H9 (cell line): ENCODE measurements around the gene CD2. TPM values are rescaled to one million over a fixed set of nuclear protein-coding genes. Genes with fewer than 3 reads are reported as not detected.

Experiments
- DNase-seq: peaks from one replicate; pipeline ENCODE4 v3.0.0-alpha.2; 2017
- H2AFZ ChIP-seq: one replicate; pipeline ENCODE4 v1.6.1; 2013; ENCODE audit warnings: mild to moderate bottlenecking, low read length, control low read depth, moderate library complexity
- H2AK5ac ChIP-seq: 2 replicates; pipeline ENCODE4 v1.6.1; 2013; ENCODE audit warnings: low read length, control low read depth, mixed read lengths; ENCODE audit not compliant: insufficient read length
- H2BK120ac ChIP-seq: one replicate; pipeline ENCODE4 v1.6.1; 2013; ENCODE audit warnings: low read depth, mild to moderate bottlenecking, low read length, control low read depth, inconsistent platforms; ENCODE audit not compliant: poor library complexity, severe bottlenecking
- H2BK12ac ChIP-seq: 2 replicates; pipeline ENCODE4 v1.6.1; 2013; ENCODE audit warnings: low read length, control low read depth, mixed read lengths, low read depth; ENCODE audit not compliant: insufficient read length
- H2BK15ac ChIP-seq: 2 replicates; pipeline ENCODE4 v1.6.1; 2013; ENCODE audit warnings: low read depth, low read length, control low read depth
- H2BK20ac ChIP-seq: one replicate; pipeline ENCODE4 v1.6.1; 2013; ENCODE audit warnings: low read depth, mild to moderate bottlenecking, low read length, control low read depth, inconsistent platforms; ENCODE audit not compliant: poor library complexity, severe bottlenecking
- H2BK5ac ChIP-seq: 2 replicates; pipeline ENCODE4 v1.6.1; 2013; ENCODE audit warnings: low read length, control low read depth, mixed read lengths; ENCODE audit not compliant: insufficient read length
- H3K14ac ChIP-seq: 2 replicates; pipeline ENCODE4 v1.6.1; 2013; ENCODE audit warnings: low read length, control low read depth; ENCODE audit not compliant: insufficient read depth
- H3K18ac ChIP-seq: 2 replicates; pipeline ENCODE4 v1.6.1; 2013; ENCODE audit warnings: low read depth, mild to moderate bottlenecking, mixed read lengths, low read length, control low read depth; ENCODE audit not compliant: insufficient read length
- H3K23ac ChIP-seq: 2 replicates; pipeline ENCODE4 v1.6.1; 2013; ENCODE audit warnings: low read length, control low read depth, mixed read lengths, low read depth; ENCODE audit not compliant: insufficient read length
- H3K23me2 ChIP-seq: 2 replicates; pipeline ENCODE4 v1.6.1; 2013; ENCODE audit warnings: low read depth, mild to moderate bottlenecking, mixed read lengths, low read length, control low read depth; ENCODE audit not compliant: insufficient read length, poor library complexity, severe bottlenecking
- H3K27ac ChIP-seq: 2 replicates; pipeline ENCODE4 v1.5.1; 2013; ENCODE audit warnings: low read length, control low read depth, mixed read lengths, low read depth; ENCODE audit not compliant: insufficient read length
- H3K27me3 ChIP-seq: 2 replicates; pipeline ENCODE4 v1.6.1; 2013; ENCODE audit warnings: low read length, control low read depth, inconsistent platforms; ENCODE audit not compliant: insufficient read depth
- H3K4ac ChIP-seq: 2 replicates; pipeline ENCODE4 v1.6.1; 2013; ENCODE audit warnings: low read depth, mild to moderate bottlenecking, control low read depth, inconsistent platforms, low read length, moderate library complexity
- H3K4me1 ChIP-seq: 2 replicates; pipeline ENCODE4 v1.6.1; 2013; ENCODE audit warnings: low read length, control low read depth, inconsistent platforms; ENCODE audit not compliant: insufficient read depth
- H3K4me2 ChIP-seq: 2 replicates; pipeline ENCODE4 v1.6.1; 2013; ENCODE audit warnings: low read length, control low read depth, mixed read lengths; ENCODE audit not compliant: insufficient read length, insufficient read depth
- H3K56ac ChIP-seq: 2 replicates; pipeline ENCODE4 v1.6.1; 2013; ENCODE audit warnings: low read depth, mild to moderate bottlenecking, mixed read lengths, low read length, control low read depth; ENCODE audit not compliant: insufficient read length
- H3K79me1 ChIP-seq: 2 replicates; pipeline ENCODE4 v1.6.1; 2013; ENCODE audit warnings: low read depth, mild to moderate bottlenecking, moderate library complexity, low read length, control low read depth, inconsistent platforms; ENCODE audit not compliant: insufficient read depth, poor library complexity, severe bottlenecking
- H3K79me2 ChIP-seq: 2 replicates; pipeline ENCODE4 v1.6.1; 2013; ENCODE audit warnings: low read length, control low read depth, inconsistent platforms; ENCODE audit not compliant: insufficient read depth
- H3K9ac ChIP-seq: 2 replicates; pipeline ENCODE4 v1.6.1; 2013; ENCODE audit warnings: low read length, control low read depth, mixed read lengths; ENCODE audit not compliant: insufficient read length; ENCODE audit errors: extremely low read depth
- H3K9me3 ChIP-seq: one replicate; pipeline ENCODE4 v1.6.1; 2013; ENCODE audit warnings: low read depth, low read length, inconsistent platforms; ENCODE audit not compliant: control insufficient read depth
- H3T11ph ChIP-seq: one replicate; pipeline ENCODE4 v1.6.1; 2013; ENCODE audit warnings: mild to moderate bottlenecking, low read length, control low read depth, inconsistent platforms
- H4K20me1 ChIP-seq: one replicate; pipeline ENCODE4 v1.6.1; 2013; ENCODE audit not compliant: control insufficient read depth, insufficient read length, insufficient read depth
- H4K5ac ChIP-seq: 2 replicates; pipeline ENCODE4 v1.6.1; 2013; ENCODE audit warnings: low read depth, mild to moderate bottlenecking, mixed read lengths, low read length, control low read depth; ENCODE audit not compliant: insufficient read length
- H4K8ac ChIP-seq: replicated peaks from 2 replicates; pipeline ENCODE4 v1.6.1; 2013; ENCODE audit warnings: low read length, control low read depth, mixed read lengths, low read depth; ENCODE audit not compliant: insufficient read length
- H4K91ac ChIP-seq: 2 replicates; pipeline ENCODE4 v1.6.1; 2013; ENCODE audit warnings: low read depth, mild to moderate bottlenecking, moderate library complexity, mixed read lengths, low read length, control low read depth; ENCODE audit not compliant: insufficient read length
- H3K27ac Mint-ChIP-seq, 3 experiments: 2 replicates in 2 of 3; 3 replicates in 1 of 3; pipeline ENCODE4 v1.8.0; 2020 to 2021; ENCODE audit warnings: mixed read lengths in 3 of 3, mild to moderate bottlenecking in 1 of 3, moderate library complexity in 1 of 3
- H3K27me3 Mint-ChIP-seq: 2 replicates; pipeline ENCODE4 v1.8.0; 2021; ENCODE audit warnings: low read depth, mild to moderate bottlenecking, moderate library complexity, mixed read lengths
- H3K36me3 Mint-ChIP-seq, 3 experiments: 2 replicates in 2 of 3; 3 replicates in 1 of 3; pipeline ENCODE4 v1.8.0; 2020 to 2021; ENCODE audit warnings: low read depth in 3 of 3, mixed read lengths in 3 of 3; ENCODE audit not compliant: insufficient read depth in 1 of 3
- H3K4me1 Mint-ChIP-seq, 2 experiments: 2 replicates each; pipeline ENCODE4 v1.8.0; 2020; ENCODE audit warnings: mixed read lengths in 2 of 2
- H3K4me3 Mint-ChIP-seq, 2 experiments: 2 replicates in 1 of 2; 3 replicates in 1 of 2; pipeline ENCODE4 v1.8.0; 2020 to 2021; ENCODE audit warnings: mild to moderate bottlenecking in 2 of 2, mixed read lengths in 2 of 2, moderate library complexity in 1 of 2
- H3K9me3 Mint-ChIP-seq, 2 experiments: 2 replicates in 1 of 2; 3 replicates in 1 of 2; pipeline ENCODE4 v1.8.0; 2020; ENCODE audit warnings: mild to moderate bottlenecking in 2 of 2, mixed read lengths in 2 of 2, moderate library complexity in 1 of 2
- CTCF ChIP-seq: fragments of 200-600 bp; sonication (generic); conservative IDR thresholded peaks from 3 replicates; pipeline ENCODE4 v1.8.0; 2021; ENCODE audit warnings: antibody characterized with exemption, mild to moderate bottlenecking
- WGBS: extraction: QIAGEN DNeasy Blood & Tissue Kit; methylation state at CpG from one replicate; pipeline ENCODE4 v1.1.7; 2013; ENCODE audit warnings: missing lambda C conversion rate, low lambda C conversion rate, mixed read lengths; ENCODE audit not compliant: insufficient read length; ENCODE audit errors: extremely low coverage; 5-methylcytosine and 5-hydroxymethylcytosine counted together
- total RNA-seq: library from RNA; stranded (reverse); gene quantifications from 2 replicates; pipeline ENCODE4 v1.2.1, GENCODE V29; 2021

CD2 gene
- total RNA-seq, 1 experiment from 2014 or later, result not detected

- Histone ChIP-seq H2BK15ac (no peak overlapping the region), H4K91ac (no peak overlapping the region), H3K56ac (no peak overlapping the region), H4K8ac (no peak overlapping the region), H3K4me1 (no peaks in the 10 kb centered on the region), H4K5ac (no peak overlapping the region), H2BK120ac (no peak overlapping the region), H2AK5ac (no peak overlapping the region), H2BK20ac (no peak overlapping the region), H2AFZ (no peak overlapping the region), H2BK5ac (no peak overlapping the region), H3K27ac (no peak overlapping the region), H3K27me3 (no peaks in the 10 kb centered on the region), H3T11ph (no peak overlapping the region), H3K18ac (no peak overlapping the region), H3K79me1 (no peaks in the 10 kb centered on the region), H4K20me1 (no peaks in the 10 kb centered on the region), H3K23ac (no peak overlapping the region), H3K4ac (no peak overlapping the region), H3K4me2 (no peak overlapping the region), H3K79me2 (no peaks in the 10 kb centered on the region), H3K9me3 (no peaks in the 10 kb centered on the region), H2BK12ac (no peak overlapping the region), H3K9ac (no peak overlapping the region), H3K14ac (no peak overlapping the region), H3K23me2 (no peaks in the 10 kb centered on the region)
- H3K4me1 Mint-ChIP-seq, result no peaks in the 10 kb centered on the region; a peak in 1 of 4 replicates
- no peak for DNase-seq
- no peak overlapping the region for H3K27ac Mint-ChIP-seq
- no CpG with 5 or more reads among the region's 8 CpGs for WGBS
- peaks cover 0 to 4% (median 0%) of the 10 kb centered on the region in 3 experiments; a peak in 2 of 7 replicates for H3K36me3 Mint-ChIP-seq
- no peak overlapping the region for H3K4me3 Mint-ChIP-seq
- H3K9me3 Mint-ChIP-seq, result peaks cover 0 to 3% of the 10 kb centered on the region in 2 experiments; a peak in 3 of 5 replicates
- H3K27me3 Mint-ChIP-seq, result no peaks in the 10 kb centered on the region
- TF ChIP-seq CTCF, result no peak
Measured at GRCh38 chr1:116735246-116735645, 19.0 kb upstream of the CD2 start.
